Transverse colon (tissue), 4 donors: ENCODE measurements around the gene ENTHD1.

Experiments
- EP300 ChIP-seq: sonication (generic); formaldehyde crosslinking; IDR thresholded peaks from one replicate; pipeline ENCODE4 v1.6.1; 2017; ENCODE audit warnings: antibody characterized with exemption, low read depth
- POLR2A ChIP-seq: fragments of 450-650 bp; IDR thresholded peaks from one replicate; pipeline ENCODE4 v1.6.1; 2016; ENCODE audit warnings: antibody characterized with exemption, mild to moderate bottlenecking, moderate library complexity
- POLR2AphosphoS5 ChIP-seq, 3 donors: sonication (generic); formaldehyde crosslinking; IDR thresholded peaks; one replicate each; pipeline ENCODE4 v1.6.1; 2016; ENCODE audit warnings: antibody characterized with exemption in 3 of 3
- TF ChIP-seq, protein P1 (sequence below), 5 experiments: fragments of 200-600 bp in 3 of 5; fragments of 450-650 bp in 2 of 5; sonication (generic) in 3 of 5; IDR thresholded peaks; 1 replicate in 2 of 5; 2 replicates in 3 of 5; pipeline ENCODE4 v1.5.1; 2016 to 2017; ENCODE audit warnings: antibody characterized with exemption in 5 of 5, inconsistent platforms in 3 of 5, mild to moderate bottlenecking in 2 of 5, moderate library complexity in 1 of 5

DNA sequence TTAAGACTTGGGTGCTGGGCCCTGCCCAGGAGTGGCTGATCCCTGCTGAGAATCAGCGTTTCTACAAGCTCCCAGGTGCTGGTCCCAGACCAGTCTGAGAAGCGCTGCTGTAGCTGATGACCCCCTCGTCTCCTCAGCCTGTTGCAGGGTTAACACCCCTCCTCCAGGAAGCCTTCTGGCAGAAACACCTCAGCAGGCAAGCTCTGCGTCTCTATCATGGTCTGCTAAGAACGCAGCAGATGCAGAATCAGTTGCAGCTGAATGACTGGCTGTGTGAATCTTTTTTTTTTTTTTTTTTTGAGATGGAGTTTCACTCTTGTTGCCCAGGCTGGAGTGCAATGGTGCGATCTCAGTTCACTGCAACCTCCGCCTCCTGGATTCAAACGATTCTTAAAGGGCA lies 190.5 kb downstream of the ENTHD1 start:
- TF ChIP-seq, protein P1, sequence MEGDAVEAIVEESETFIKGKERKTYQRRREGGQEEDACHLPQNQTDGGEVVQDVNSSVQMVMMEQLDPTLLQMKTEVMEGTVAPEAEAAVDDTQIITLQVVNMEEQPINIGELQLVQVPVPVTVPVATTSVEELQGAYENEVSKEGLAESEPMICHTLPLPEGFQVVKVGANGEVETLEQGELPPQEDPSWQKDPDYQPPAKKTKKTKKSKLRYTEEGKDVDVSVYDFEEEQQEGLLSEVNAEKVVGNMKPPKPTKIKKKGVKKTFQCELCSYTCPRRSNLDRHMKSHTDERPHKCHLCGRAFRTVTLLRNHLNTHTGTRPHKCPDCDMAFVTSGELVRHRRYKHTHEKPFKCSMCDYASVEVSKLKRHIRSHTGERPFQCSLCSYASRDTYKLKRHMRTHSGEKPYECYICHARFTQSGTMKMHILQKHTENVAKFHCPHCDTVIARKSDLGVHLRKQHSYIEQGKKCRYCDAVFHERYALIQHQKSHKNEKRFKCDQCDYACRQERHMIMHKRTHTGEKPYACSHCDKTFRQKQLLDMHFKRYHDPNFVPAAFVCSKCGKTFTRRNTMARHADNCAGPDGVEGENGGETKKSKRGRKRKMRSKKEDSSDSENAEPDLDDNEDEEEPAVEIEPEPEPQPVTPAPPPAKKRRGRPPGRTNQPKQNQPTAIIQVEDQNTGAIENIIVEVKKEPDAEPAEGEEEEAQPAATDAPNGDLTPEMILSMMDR (IDR thresholded peaks at IDR 0.05), result no peak
- TF ChIP-seq POLR2A (no peak), POLR2AphosphoS5 (IDR thresholded peaks at IDR 0.05) (no peak), EP300 (no peak)
